ENCODE data around the gene SLC1A4.

- TF ChIP-seq POLR2A (IDR thresholded peaks at IDR 0.05) (no peak), CTCF (IDR thresholded peaks at IDR 0.05) (no peak)
Measured at GRCh38 chr2:64944484-64944883, 44.7 kb upstream of the SLC1A4 start.

Measured in uterus (tissue), 2 donors.